Measurements from ENCODE around the gene NFKBIL1.
"Not testable (repeated sequence)": the region's sequence is repeated elsewhere in the genome, so short reads cannot be mapped to it uniquely, and the experiment has no call there.

NFKBIL1 gene

GRCh38 chr6:31534521-31535040 lies 12.8 kb upstream of the NFKBIL1 start:
- in situ Hi-C loops (cut with MboI; ENCODE audit: low sequenced_read_pairs) = no loop called here

GRCh38 chr6:31535538-31536324 lies 11.7 kb upstream of the NFKBIL1 start:
- in situ Hi-C loops (cut with MboI; ENCODE audit: low sequenced_read_pairs) = no loop called here

DNA sequence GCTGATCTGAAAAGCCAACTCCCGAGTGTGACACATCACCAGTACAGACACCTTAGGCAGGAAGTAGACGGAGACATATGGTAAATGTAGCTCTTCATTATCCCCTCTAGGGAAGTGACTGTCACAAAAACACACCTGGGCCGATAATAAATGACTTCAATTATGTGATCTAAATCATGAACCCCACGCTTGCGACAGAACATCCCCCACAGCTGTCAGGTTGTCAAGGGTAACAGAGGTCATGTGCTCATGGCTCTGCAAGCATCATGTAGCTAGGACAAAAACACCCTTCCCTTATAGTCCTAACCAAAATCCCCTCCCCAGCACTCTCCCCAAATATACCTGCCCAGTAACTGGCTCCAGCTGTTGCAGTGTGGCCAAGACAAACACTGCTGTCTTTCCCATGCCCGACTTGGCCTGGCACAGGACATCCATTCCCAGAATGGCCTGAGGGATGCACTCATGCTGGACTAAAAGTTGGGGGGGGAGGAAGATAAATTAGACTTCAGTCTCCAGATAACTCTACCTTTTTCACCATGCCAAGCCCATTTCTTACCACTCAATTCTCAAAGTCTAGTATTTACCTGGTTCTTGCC lies 8.5 kb upstream of the NFKBIL1 start:
- in situ Hi-C loops (cut with MboI; ENCODE audit: low sequenced_read_pairs) = no loop called here

DNA sequence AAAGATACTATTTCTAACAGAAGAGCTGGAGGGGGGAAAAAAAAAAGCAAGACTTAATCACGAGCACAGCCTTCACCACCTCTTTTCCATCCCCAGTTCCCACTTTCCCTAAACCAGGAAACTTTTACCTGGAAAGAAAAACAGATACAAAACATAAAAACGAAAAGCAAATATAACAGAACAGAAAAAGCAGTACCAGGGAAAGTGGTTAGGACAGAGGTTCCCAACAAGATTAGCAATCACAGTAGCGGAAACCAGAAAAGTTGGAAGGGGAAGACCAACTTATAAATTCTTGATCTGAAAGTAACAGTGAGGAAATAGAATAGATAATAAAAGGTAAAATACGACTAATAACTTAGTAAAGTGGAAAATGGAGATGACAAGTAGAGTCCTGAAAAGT lies 6.8 kb upstream of the NFKBIL1 start:
- in situ Hi-C loops (cut with MboI; ENCODE audit: low sequenced_read_pairs) = no loop called here

GRCh38 chr6:31541059-31541657 lies 6.2 kb upstream of the NFKBIL1 start:
- in situ Hi-C loops (cut with MboI; ENCODE audit: low sequenced_read_pairs) = no loop called here

DNA sequence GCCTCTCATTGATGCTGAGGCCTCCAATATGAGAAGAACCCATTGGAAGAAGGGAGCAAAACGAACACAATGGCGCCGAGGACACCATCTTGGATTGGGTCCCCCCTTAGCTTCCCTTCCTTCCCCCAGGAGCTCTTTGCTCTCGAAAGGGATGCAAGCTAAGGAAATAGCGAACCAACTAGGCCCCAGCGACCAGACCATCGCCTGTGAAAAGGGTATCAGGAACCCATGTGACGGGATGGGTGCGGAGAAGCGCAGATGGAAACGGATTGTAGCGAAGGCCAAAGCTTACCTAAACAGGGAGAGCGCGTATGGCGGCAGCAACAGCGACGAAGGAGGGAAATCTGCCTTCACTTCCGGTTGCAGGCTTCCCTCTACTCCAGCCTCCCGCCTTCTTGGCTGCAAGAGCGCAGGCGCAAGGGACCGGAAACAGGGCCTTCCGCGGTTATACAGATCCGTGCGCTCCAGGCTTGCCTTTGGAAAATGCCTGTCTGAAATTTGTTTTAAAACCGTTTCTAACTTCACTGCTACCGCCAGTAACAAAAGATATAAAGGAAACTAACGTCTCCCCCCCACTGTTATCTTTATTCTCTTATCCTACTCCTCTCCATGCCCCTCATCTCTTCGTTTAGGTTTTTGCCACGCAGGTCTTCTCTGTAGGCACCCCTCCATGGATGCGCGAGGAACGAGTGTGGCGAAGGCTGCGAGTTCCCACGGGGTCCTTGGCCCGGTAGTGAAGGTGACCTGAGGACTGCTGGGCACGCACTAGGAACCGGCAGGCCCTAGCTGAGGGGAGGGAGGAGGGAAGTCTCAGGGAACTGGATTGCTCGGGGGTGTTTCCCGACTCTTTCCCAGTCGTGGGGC lies 5.5 kb upstream of the NFKBIL1 start, which contains the start of gene DDX39B:
Gene DDX39B, minus strand, starts transcription at position 346 of the 864 bp plus-strand sequence. CDS start 1,471 bp downstream, outside the sequence.
- in situ Hi-C loops (cut with MboI; ENCODE audit: low sequenced_read_pairs) = no loop called here

GRCh38 chr6:31543639-31544038 lies 3.8 kb upstream of the NFKBIL1 start:
- in situ Hi-C loops (cut with MboI; ENCODE audit: low sequenced_read_pairs) = no loop called here

DNA sequence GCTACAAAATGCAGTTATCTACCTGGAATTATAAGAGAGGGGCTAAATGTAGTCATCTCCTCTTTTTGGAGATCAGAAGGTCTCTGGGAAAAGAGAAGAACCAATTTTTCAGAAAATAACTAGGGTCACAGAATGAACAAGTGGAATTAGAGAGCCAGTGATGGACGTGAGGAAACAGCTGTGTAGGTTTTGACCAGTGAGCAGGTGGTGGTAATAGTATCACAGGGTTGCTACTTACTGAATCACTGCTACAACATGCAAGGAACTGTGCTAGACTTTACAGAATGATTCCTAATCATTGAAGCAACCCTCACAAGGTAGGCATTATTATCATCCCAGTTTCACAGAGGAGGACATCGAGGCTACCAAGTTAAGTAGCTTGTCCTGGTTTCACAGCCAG lies 2.7 kb upstream of the NFKBIL1 start:
- in situ Hi-C loops (cut with MboI; ENCODE audit: low sequenced_read_pairs) = no loop called here

DNA sequence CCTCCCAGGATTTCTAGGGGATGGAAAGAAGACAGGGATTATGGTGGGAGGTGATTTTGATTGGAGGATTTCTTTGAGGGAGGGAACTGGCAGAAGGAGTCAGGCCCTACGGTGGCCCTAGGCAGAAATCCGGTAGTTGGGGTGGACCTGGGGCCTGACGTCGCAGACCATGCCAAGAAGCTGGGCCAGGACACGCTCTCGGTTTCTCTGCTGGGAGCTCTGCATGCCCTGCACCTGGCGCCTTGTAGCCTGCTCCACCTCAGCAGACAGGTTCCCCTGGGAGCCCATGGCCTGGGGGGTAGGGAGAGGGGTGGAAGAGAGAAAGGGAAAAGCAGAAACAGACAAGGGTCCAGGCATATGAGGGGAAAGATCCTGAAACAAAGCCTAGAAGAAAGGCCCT lies 2.1 kb upstream of the NFKBIL1 start:
- in situ Hi-C loops (cut with MboI; ENCODE audit: low sequenced_read_pairs) = no loop called here

- in situ Hi-C loops (cut with MboI; ENCODE audit: low sequenced_read_pairs) = no loop called here
Measured at GRCh38 chr6:31546339-31546957, 960 bp upstream of the NFKBIL1 start, which contains the start of gene ATP6V1G2. Gene ATP6V1G2 (minus strand): TSS chr6:31546608. CDS start chr6:31546559, 49 bp downstream.

GRCh38 chr6:31547727-31548543 lies 527 bp downstream of the NFKBIL1 start:
- in situ Hi-C loops (cut with MboI; ENCODE audit: low sequenced_read_pairs) = no loop called here

GRCh38 chr6:31548544-31548873 lies 1.1 kb downstream of the NFKBIL1 start:
- in situ Hi-C loops (cut with MboI; ENCODE audit: low sequenced_read_pairs) = no loop called here

DNA sequence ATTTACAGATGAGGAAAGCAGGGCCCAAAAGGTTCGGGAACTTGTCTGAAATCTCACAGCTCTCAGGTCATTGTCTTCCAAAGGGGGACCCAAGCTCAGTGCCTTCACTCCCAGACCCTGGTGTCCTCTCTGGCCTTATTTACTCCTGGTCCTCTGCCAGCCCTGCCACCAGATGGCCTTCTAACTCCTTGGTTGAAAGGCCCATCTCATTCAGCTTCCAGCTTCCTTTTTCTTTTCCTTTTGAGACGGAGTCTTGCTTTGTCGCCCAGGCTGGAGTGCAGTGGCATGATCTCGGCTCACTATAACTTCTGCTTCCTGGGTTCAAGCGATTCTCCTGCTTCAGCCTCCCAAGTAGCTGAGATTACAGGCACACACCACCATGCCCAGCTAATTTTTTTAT lies 4.0 kb downstream of the NFKBIL1 start:
- in situ Hi-C loops (cut with MboI; ENCODE audit: low sequenced_read_pairs) = not testable (repeated sequence)

- in situ Hi-C loops (cut with MboI; ENCODE audit: low sequenced_read_pairs) = no loop called here
Measured at GRCh38 chr6:31556307-31556706, 8.9 kb downstream of the NFKBIL1 start.

GRCh38 chr6:31557443-31558317 lies 10.3 kb downstream of the NFKBIL1 start:
- in situ Hi-C loops (cut with MboI; ENCODE audit: low sequenced_read_pairs) = no loop called here

DNA sequence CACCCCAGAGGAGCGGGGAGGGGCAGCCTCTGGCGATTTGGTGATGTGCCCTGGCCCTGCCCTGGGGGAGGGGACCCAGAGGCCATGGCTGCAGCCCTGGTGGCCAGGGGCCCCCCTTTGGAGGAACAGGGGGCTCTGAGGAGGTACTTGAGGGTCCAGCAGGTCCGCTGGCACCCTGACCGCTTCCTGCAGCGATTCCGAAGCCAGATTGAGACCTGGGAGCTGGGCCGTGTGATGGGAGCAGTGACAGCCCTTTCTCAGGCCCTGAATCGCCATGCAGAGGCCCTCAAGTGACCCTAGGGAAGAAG lies 10.9 kb downstream of the NFKBIL1 start:
- in situ Hi-C loops (cut with MboI; ENCODE audit: low sequenced_read_pairs) = no loop called here

DNA sequence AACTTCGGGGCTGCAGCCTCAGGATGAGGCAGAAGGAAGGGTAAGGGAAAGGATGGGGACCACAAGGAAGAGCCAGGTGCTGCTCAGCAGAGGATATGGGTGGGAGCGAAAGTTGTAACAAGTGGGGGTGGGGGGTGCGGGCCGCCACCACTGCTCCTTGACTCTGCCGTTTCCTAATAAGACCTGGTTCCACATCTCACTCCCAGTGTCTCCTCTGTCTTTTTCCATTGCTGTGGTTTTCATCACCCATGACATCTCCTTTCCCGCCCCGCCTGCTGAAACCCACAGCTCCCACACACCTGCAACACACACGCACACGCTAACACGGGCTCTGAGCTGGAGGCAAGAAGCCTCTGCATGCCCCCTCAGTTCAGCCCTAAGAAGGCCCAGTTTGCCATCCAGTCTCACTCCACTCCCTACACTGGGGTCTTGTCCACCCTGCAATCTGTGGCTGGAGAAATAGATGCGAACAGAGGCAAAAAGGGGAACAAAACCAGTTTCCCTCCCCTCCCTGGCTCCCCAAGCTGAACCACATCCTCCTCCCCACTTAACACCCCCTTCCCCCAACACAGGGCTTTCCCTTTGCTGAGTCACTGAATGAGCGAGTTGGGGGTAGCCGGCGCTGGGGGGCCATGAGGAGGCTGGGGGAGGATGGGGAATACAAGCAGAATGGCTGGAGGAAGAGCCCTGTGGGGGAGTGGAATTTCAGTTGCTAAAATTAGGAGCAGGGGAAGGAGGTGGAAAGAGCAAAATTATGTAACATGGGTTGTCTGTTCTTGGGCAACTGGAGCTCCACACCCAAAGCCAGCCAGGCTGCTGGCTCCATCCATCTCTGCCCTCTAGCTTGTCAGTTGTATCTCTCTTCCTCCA lies 11.5 kb downstream of the NFKBIL1 start:
- in situ Hi-C loops (cut with MboI; ENCODE audit: low sequenced_read_pairs) = no loop called here

DNA sequence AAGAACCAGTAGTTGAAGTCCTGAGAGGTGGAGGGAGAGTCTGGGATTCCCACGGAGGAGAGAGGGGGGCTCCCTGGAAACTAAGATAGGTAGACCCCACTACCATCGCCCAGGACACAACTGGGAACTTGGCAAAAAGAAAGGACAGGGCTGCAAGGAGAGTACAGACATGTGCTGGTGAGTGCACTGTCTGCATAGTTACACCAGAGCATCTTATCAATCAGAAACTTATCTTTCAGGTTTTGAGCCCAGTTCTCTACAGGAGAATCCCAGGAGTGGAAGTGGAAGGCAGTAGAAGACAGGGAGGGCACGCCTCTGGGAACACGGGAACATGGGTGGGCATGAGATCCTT lies 12.2 kb downstream of the NFKBIL1 start:
- in situ Hi-C loops (cut with MboI; ENCODE audit: low sequenced_read_pairs) = no loop called here
